GM12865 (cell line): ENCODE measurements around the gene ROR1.

Experiments
- DNase-seq: peaks from one replicate; pipeline ENCODE4 v3.0.0; 2010; ENCODE audit warnings: low read depth
- H3K4me3 ChIP-seq: 2 replicates; pipeline ENCODE4 v1.5.1; 2011; ENCODE audit warnings: mild to moderate bottlenecking, low read depth, low read length, control low read depth
- TF ChIP-seq, protein P1 (sequence below): IDR thresholded peaks from 2 replicates; pipeline ENCODE4 v1.5.1; 2011; ENCODE audit warnings: low read length, control low read depth, low read depth, inconsistent platforms; ENCODE audit not compliant: insufficient read depth; ENCODE audit errors: missing control alignments

The ROR1 gene

DNA sequence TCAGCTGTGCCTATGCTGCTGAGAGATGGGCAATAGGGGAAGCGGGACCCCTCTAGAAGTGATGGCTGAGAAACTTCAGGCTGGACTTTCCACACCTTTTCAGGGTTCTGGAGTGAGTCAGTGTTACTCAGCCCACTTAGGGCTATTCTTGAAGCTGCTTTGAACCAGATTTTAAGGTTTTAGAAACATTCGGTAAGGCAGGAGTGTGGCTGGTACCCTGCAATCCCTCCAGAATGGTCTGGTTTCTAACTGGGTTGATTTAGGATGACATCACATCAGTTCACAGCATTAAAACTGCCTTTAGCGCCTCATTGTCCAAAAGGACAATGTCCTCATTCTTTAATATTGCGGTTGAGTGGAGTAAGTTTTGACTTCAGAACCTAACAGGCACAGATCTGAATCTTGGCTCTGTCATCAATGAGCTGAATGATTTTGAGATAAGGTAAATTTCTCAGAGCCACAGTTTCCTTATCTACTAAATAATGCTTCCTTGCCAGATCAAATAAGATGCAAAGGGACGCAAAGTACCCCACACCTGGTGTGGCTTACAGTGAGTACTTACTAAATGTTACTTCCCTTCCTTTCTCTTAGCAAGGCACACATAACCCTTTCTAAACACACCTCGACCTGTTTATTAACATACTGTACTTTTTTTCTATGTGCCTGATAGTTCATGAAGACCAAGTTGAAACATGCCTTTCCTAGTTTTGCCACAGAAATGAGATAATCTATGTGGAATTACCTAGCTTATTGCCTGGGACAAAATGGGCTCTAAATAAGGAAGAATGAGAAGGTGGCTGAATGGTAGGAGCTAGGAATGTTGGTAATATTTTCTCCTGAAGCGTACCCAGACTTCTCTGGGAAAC, 209.8 kb downstream of the ROR1 start:
- no peak for DNase-seq
- TF ChIP-seq, protein P1, sequence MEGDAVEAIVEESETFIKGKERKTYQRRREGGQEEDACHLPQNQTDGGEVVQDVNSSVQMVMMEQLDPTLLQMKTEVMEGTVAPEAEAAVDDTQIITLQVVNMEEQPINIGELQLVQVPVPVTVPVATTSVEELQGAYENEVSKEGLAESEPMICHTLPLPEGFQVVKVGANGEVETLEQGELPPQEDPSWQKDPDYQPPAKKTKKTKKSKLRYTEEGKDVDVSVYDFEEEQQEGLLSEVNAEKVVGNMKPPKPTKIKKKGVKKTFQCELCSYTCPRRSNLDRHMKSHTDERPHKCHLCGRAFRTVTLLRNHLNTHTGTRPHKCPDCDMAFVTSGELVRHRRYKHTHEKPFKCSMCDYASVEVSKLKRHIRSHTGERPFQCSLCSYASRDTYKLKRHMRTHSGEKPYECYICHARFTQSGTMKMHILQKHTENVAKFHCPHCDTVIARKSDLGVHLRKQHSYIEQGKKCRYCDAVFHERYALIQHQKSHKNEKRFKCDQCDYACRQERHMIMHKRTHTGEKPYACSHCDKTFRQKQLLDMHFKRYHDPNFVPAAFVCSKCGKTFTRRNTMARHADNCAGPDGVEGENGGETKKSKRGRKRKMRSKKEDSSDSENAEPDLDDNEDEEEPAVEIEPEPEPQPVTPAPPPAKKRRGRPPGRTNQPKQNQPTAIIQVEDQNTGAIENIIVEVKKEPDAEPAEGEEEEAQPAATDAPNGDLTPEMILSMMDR, result no peak
- no peak overlapping the region for H3K4me3 ChIP-seq

GRCh38 chr1:63984257-63984929, 210.6 kb downstream of the ROR1 start:
- no peak overlapping the region for H3K4me3 ChIP-seq
- TF ChIP-seq, protein P1, result no peak
- no peak for DNase-seq

GRCh38 chr1:63984930-63985290, 211.1 kb downstream of the ROR1 start:
- TF ChIP-seq, protein P1, result no peak
- no peak for DNase-seq
- H3K4me3 ChIP-seq, result no peak overlapping the region

- H3K4me3 ChIP-seq, result no peak overlapping the region
- TF ChIP-seq, protein P1, result no peak
- no peak for DNase-seq
These were observed 213.3 kb downstream of the ROR1 start for GRCh38 chr1:63987014-63987627.

DNA sequence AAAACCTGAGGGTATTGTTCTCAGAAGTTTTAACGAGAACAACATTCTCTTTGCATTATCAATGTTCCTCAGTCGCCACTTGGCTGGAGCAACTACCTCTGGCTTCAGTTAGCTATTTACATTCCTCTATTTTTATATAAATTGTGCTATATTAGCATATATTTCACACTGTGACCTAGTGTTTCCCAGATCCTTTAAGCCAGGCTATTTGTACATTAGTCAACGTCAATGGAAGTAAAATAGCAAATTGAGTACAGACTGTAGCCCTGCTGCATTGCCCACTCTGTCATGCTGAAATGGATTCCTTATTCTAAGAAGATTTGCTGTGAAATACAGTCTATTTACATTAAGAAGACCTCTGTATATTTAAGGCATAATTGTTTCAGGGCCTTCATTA, 213.8 kb downstream of the ROR1 start:
- TF ChIP-seq, protein P1, result no peak
- no peak overlapping the region for H3K4me3 ChIP-seq
- no peak for DNase-seq

- H3K4me3 ChIP-seq, result no peak overlapping the region
- no peak for DNase-seq
- TF ChIP-seq, protein P1, result no peak
These were observed 215.1 kb downstream of the ROR1 start for GRCh38 chr1:63988941-63989340.

GRCh38 chr1:63991685-63992084, 217.9 kb downstream of the ROR1 start:
- H3K4me3 ChIP-seq, result no peak overlapping the region
- TF ChIP-seq, protein P1, result no peak
- DNase-seq, result no peak
